H1 (cell line): Measurements from ENCODE around the gene RPS26. TPM values are rescaled to one million over a fixed set of nuclear protein-coding genes. Genes with fewer than 3 reads are reported as not detected.

Source experiments
- CTCF ChIA-PET: fragments of 300-600 bp; sonication (Branson Sonifier 250); formaldehyde crosslinking; loops from one replicate; lab custom pipeline; 2021; ENCODE audit not compliant: partially characterized antibody; lab: Charles Lee
- POLR2A ChIA-PET: fragments of 300-600 bp; sonication (Branson Sonifier 250); formaldehyde crosslinking; loops from one replicate; lab custom pipeline; 2021; ENCODE audit warnings: inconsistent platforms; ENCODE audit not compliant: partially characterized antibody; lab: Charles Lee
- DNase-seq, 2 experiments: peaks; one replicate each; pipeline versions ENCODE4 v3.0.0 to v3.0.0-alpha.2; 2010 to 2022; ENCODE audit warnings: low spot score in 2 of 2, low read depth in 1 of 2, mixed read lengths in 1 of 2
- FAIRE-seq: peaks from 2 replicates; lab custom pipeline; 2011; peaks lifted over from hg19 to GRCh38; lab: Jason Lieb, UNC
- H2AFZ ChIP-seq: 2 replicates; pipeline ENCODE4 v1.8.1; 2012; ENCODE audit warnings: low read length, inconsistent platforms
- H2AK5ac ChIP-seq: 2 replicates; pipeline ENCODE4 v1.6.1; 2013; ENCODE audit warnings: low read depth, low read length
- H2BK120ac ChIP-seq: replicated peaks from 2 replicates; pipeline ENCODE3; 2013; ENCODE audit warnings: low read depth, low read length, inconsistent platforms
- H2BK12ac ChIP-seq: 2 replicates; pipeline ENCODE4 v1.6.1; 2013; ENCODE audit warnings: low read depth, low read length
- H2BK15ac ChIP-seq: 2 replicates; pipeline ENCODE4 v1.6.1; 2013; ENCODE audit warnings: low read length
- H2BK20ac ChIP-seq: 2 replicates; pipeline ENCODE4 v1.6.1; 2013; ENCODE audit warnings: low read length
- H2BK5ac ChIP-seq: 2 replicates; pipeline ENCODE4 v1.6.1; 2013; ENCODE audit warnings: low read depth, low read length
- H3K14ac ChIP-seq: 2 replicates; pipeline ENCODE4 v1.6.1; 2013; ENCODE audit warnings: inconsistent platforms; ENCODE audit not compliant: insufficient read length
- H3K18ac ChIP-seq: 2 replicates; pipeline ENCODE4 v1.6.1; 2013; ENCODE audit warnings: low read length; ENCODE audit errors: extremely low read depth
- H3K23ac ChIP-seq: 2 replicates; pipeline ENCODE4 v1.6.1; 2013; ENCODE audit warnings: inconsistent platforms; ENCODE audit not compliant: insufficient read length
- H3K23me2 ChIP-seq: 2 replicates; pipeline ENCODE4 v1.6.1; 2013; ENCODE audit warnings: low read depth, low read length
- H3K27ac ChIP-seq: 2 replicates; pipeline ENCODE4 v1.6.1; 2011; ENCODE audit warnings: low read depth, low read length, inconsistent platforms
- H3K27me3 ChIP-seq, 4 experiments: replicated peaks in 1 of 4; 1 replicate in 1 of 4; 2 replicates in 3 of 4; pipeline versions ENCODE4 v1.6.1 to v1.8.1; 2011 to 2013; ENCODE audit warnings: low read length in 3 of 4, mild to moderate bottlenecking in 3 of 4, inconsistent platforms in 2 of 4, mixed read lengths in 2 of 4, moderate library complexity in 1 of 4; ENCODE audit not compliant: control insufficient read depth in 3 of 4, insufficient read depth in 3 of 4; ENCODE audit errors: extremely low read depth in 1 of 4
- H3K36me3 ChIP-seq, 4 experiments: 2 replicates each; pipeline versions ENCODE4 v1.6.1 to v1.8.1; 2011 to 2013; ENCODE audit warnings: mild to moderate bottlenecking in 4 of 4, low read length in 3 of 4, moderate library complexity in 2 of 4, control low read depth in 1 of 4, inconsistent platforms in 1 of 4; ENCODE audit not compliant: insufficient read depth in 4 of 4, control insufficient read depth in 2 of 4
- H3K4ac ChIP-seq: replicated peaks from 2 replicates; pipeline ENCODE3; 2013; ENCODE audit warnings: low read length, low read depth, mixed read lengths, inconsistent platforms; ENCODE audit not compliant: insufficient read length
- H3K4me1 ChIP-seq, 4 experiments: replicated peaks in 1 of 4; 1 replicate in 1 of 4; 2 replicates in 3 of 4; pipeline versions ENCODE4 v1.6.1 to v1.8.1; 2011 to 2013; ENCODE audit warnings: low read length in 3 of 4, inconsistent platforms in 2 of 4, mixed read lengths in 1 of 4; ENCODE audit not compliant: insufficient read depth in 4 of 4, control insufficient read depth in 3 of 4
- H3K4me2 ChIP-seq, 2 experiments: 2 replicates each; pipeline versions ENCODE4 v1.6.1 to v1.8.1; 2011 to 2013; ENCODE audit warnings: low read depth in 2 of 2, low read length in 2 of 2, control low read depth in 1 of 2, inconsistent platforms in 1 of 2, mild to moderate bottlenecking in 1 of 2; ENCODE audit not compliant: insufficient read depth in 1 of 2
- H3K4me3 ChIP-seq, 4 experiments: fragments of 200-600, 300-600 bp in 1 of 4; sonication (generic), shearing (Covaris generic), sonication (Bioruptor Twin) in 1 of 4; 2 replicates each; pipeline versions ENCODE4 v1.5.1 to v1.8.1; 2011 to 2016; ENCODE audit warnings: low read length in 4 of 4, low read depth in 3 of 4, control low read depth in 2 of 4, inconsistent platforms in 2 of 4, mild to moderate bottlenecking in 2 of 4, mixed read lengths in 1 of 4, moderate library complexity in 1 of 4; ENCODE audit not compliant: insufficient read depth in 2 of 4; ENCODE audit errors: extremely low read depth in 1 of 4
- H3K56ac ChIP-seq: replicated peaks from 2 replicates; pipeline ENCODE3; 2013; ENCODE audit warnings: low read depth, mild to moderate bottlenecking, mixed read lengths, low read length, inconsistent platforms; ENCODE audit not compliant: insufficient read length
- H3K79me1 ChIP-seq: 2 replicates; pipeline ENCODE4 v1.6.1; 2013; ENCODE audit warnings: low read depth, low read length, control low read depth
- H3K79me2 ChIP-seq, 2 experiments: 2 replicates each; pipeline versions ENCODE4 v1.6.1 to v1.8.1; 2012 to 2013; ENCODE audit warnings: low read length in 2 of 2, mild to moderate bottlenecking in 2 of 2, inconsistent platforms in 1 of 2; ENCODE audit not compliant: insufficient read depth in 2 of 2, control insufficient read depth in 1 of 2
- H3K9ac ChIP-seq, 4 experiments: replicated peaks in 1 of 4; 1 replicate in 1 of 4; 2 replicates in 3 of 4; pipeline versions ENCODE4 v1.6.1 to v1.8.1; 2011 to 2013; ENCODE audit warnings: low read depth in 3 of 4, low read length in 3 of 4, control low read depth in 2 of 4, mild to moderate bottlenecking in 2 of 4, moderate library complexity in 2 of 4, inconsistent platforms in 1 of 4; ENCODE audit errors: extremely low read depth in 1 of 4
- H3K9me3 ChIP-seq, 2 experiments: 2 replicates each; pipeline versions ENCODE4 v1.6.1 to v1.8.1; 2012 to 2013; ENCODE audit warnings: mild to moderate bottlenecking in 2 of 2, moderate library complexity in 2 of 2, control low read depth in 1 of 2, inconsistent platforms in 1 of 2, low read depth in 1 of 2, low read length in 1 of 2, mixed read lengths in 1 of 2; ENCODE audit not compliant: insufficient read depth in 2 of 2
- H4K20me1 ChIP-seq, 2 experiments: replicated peaks in 1 of 2; 2 replicates each; pipeline versions ENCODE3 to v1.8.1; 2011 to 2013; ENCODE audit warnings: inconsistent platforms in 2 of 2, low read length in 2 of 2, mild to moderate bottlenecking in 1 of 2; ENCODE audit not compliant: insufficient read depth in 2 of 2, control insufficient read depth in 1 of 2
- H4K5ac ChIP-seq: 2 replicates; pipeline ENCODE4 v1.6.1; 2013; ENCODE audit warnings: low read length, low read depth, mixed read lengths, inconsistent platforms; ENCODE audit not compliant: insufficient read length
- H4K8ac ChIP-seq: 2 replicates; pipeline ENCODE4 v1.8.0; 2013; ENCODE audit warnings: mild to moderate bottlenecking, moderate library complexity, low read length, inconsistent platforms; ENCODE audit not compliant: insufficient read depth; ENCODE audit errors: extremely low read depth
- H4K91ac ChIP-seq: replicated peaks from 2 replicates; pipeline ENCODE3; 2013; ENCODE audit warnings: low read length, mixed read lengths, inconsistent platforms; ENCODE audit not compliant: insufficient read length
- CBX5 ChIP-seq: fragments of 300-800, 300-1000 bp; sonication (generic); IDR thresholded peaks from 2 replicates; pipeline ENCODE4 v1.7.1; 2016; ENCODE audit warnings: antibody characterized with exemption, low read length, low read depth
- CHD1 ChIP-seq: IDR thresholded peaks from 2 replicates; pipeline ENCODE4 v1.6.1; 2012; ENCODE audit warnings: low read depth, low read length, improper control_type of control experiment
- CTCF ChIP-seq, 3 experiments: IDR thresholded peaks; 1 replicate in 2 of 3; 2 replicates in 1 of 3; pipeline versions ENCODE4 v1.5.1 to v1.6.1; 2011; ENCODE audit warnings: low read length in 3 of 3, mild to moderate bottlenecking in 3 of 3, inconsistent platforms in 2 of 3, low read depth in 1 of 3, moderate library complexity in 1 of 3; ENCODE audit not compliant: insufficient read depth in 1 of 3; ENCODE audit errors: control extremely low read depth in 1 of 3
- GABPA ChIP-seq: IDR thresholded peaks from 2 replicates; pipeline ENCODE4 v1.6.1; 2011; ENCODE audit warnings: mild to moderate bottlenecking, low read length, moderate library complexity, borderline replicate concordance; ENCODE audit not compliant: insufficient read depth
- JUND ChIP-seq: IDR thresholded peaks from 2 replicates; pipeline ENCODE4 v1.6.1; 2011; ENCODE audit warnings: mild to moderate bottlenecking, improper control_type of control experiment, low read length
- KDM5A ChIP-seq: fragments of 200-600 bp; IDR thresholded peaks from 2 replicates; pipeline ENCODE4 v1.7.1; 2012; ENCODE audit warnings: mild to moderate bottlenecking, low read length, inconsistent platforms, mixed read lengths
- RFX5 ChIP-seq: IDR thresholded peaks from 2 replicates; pipeline ENCODE4 v1.6.1; 2011; ENCODE audit warnings: low read depth, low read length, improper control_type of control experiment, borderline replicate concordance
- SAP30 ChIP-seq: fragments of 300-600 bp; sonication (generic); IDR thresholded peaks from 2 replicates; pipeline ENCODE4 v1.7.1; 2012; ENCODE audit warnings: low read length, moderate library complexity, mild to moderate bottlenecking, inconsistent platforms; ENCODE audit not compliant: insufficient read depth, insufficient replicate concordance
- SIRT6 ChIP-seq: IDR thresholded peaks from one replicate; pipeline ENCODE4 v1.7.1; 2012; ENCODE audit warnings: low read length, inconsistent platforms
- SUZ12 ChIP-seq: fragments of 200-600 bp; sonication (generic); IDR thresholded peaks from 2 replicates; pipeline ENCODE4 v1.6.1; 2012; ENCODE audit warnings: mild to moderate bottlenecking, inconsistent platforms, low read length, moderate library complexity, mixed read lengths
- TAF1 ChIP-seq: IDR thresholded peaks from 2 replicates; pipeline ENCODE4 v1.6.1; 2011; ENCODE audit warnings: mild to moderate bottlenecking, low read depth, low read length
- WGBS, 2 experiments: shearing (Covaris generic) in 1 of 2; methylation state at CpG; one replicate each; pipeline versions ENCODE4 v1.1.6 to v1.1.7; 2013 to 2015; ENCODE audit warnings: low lambda C conversion rate in 2 of 2, mixed read lengths in 2 of 2, inconsistent platforms in 1 of 2, low coverage in 1 of 2, missing lambda C conversion rate in 1 of 2; ENCODE audit not compliant: insufficient replicate concordance in 2 of 2, insufficient coverage in 1 of 2, insufficient read length in 1 of 2; ENCODE audit errors: extremely low coverage in 1 of 2, missing lambda C conversion rate in 1 of 2; 5-methylcytosine and 5-hydroxymethylcytosine counted together
- polyA plus RNA-seq, 7 experiments: library from polyadenylated mRNA; depleted of rRNA in 3 of 7; stranded (reverse) in 5 of 7; unstranded in 2 of 7; fragments of >200 nt in 5 of 7; fragments of 200-250 nt in 2 of 7; gene quantifications; 1 replicate in 5 of 7; 2 replicates in 1 of 7; 4 replicates in 1 of 7; pipeline versions ENCODE4 v1.2.1 to v1.2.3, GENCODE V29; 2011 to 2013; ENCODE audit warnings: missing spikeins in 2 of 7, mixed read lengths in 2 of 7
- total RNA-seq: library from RNA; stranded (reverse); fragmentation: NEBNext Ultra II Directional; extraction: Animal tissue kit (Norgen Biotek cat#: 25700); gene quantifications from 2 replicates; pipeline ENCODE4 v1.2.1, GENCODE V29; 2021

RPS26 gene
- total and polyA plus RNA-seq, 2 of the 8 experiments (the other 6 are each of a cell fraction or from before 2014, with no cell fraction given): 53.4 to 1,922 TPM

GRCh38 chr12:56001487-56002100, 40.1 kb upstream of the RPS26 start:
- Histone ChIP-seq H3K79me2 (no peaks in the 10 kb centered on the region; a peak in 1 of 4 replicates), H3K79me1 (no peaks in the 10 kb centered on the region; the same call in 1 of the 2 replicates), H3K4ac (no peak overlapping the region), H2BK12ac (no peak overlapping the region), H3K18ac (no peak overlapping the region), H4K5ac (no peak overlapping the region), H2AFZ (no peak overlapping the region), H3K27me3 (no peaks in the 10 kb centered on the region), H3K4me2 (no peak overlapping the region), H2BK20ac (no peak overlapping the region), H2BK15ac (no peak overlapping the region), H2AK5ac (no peak overlapping the region), H3K56ac (no peak overlapping the region), H3K9ac (no peak overlapping the region), H3K4me3 (no peak overlapping the region), H3K14ac (no peak overlapping the region), H4K20me1 (no peaks in the 10 kb centered on the region), H3K36me3 (peaks cover 0 to 20% (median 5%) of the 10 kb centered on the region in 4 experiments; a peak in 5 of 8 replicates), H2BK120ac (no peak overlapping the region), H3K4me1 (peaks cover 0 to 4% (median 0%) of the 10 kb centered on the region in 4 experiments; a peak in 2 of 7 replicates), H3K23ac (no peak overlapping the region), H4K91ac (no peak overlapping the region), H3K27ac (no peak overlapping the region), H4K8ac (no peak overlapping the region), H3K9me3 (no peaks in the 10 kb centered on the region), H2BK5ac (no peak overlapping the region), H3K23me2 (peaks cover 8% of the 10 kb centered on the region)
- ChIA-PET POLR2A (interaction anchor here (1.0 kb wide), 1 partner anchor 18 kb away, joined by 3 read pairs; no protein-coding TSS in a partner anchor), CTCF (interaction anchor here (0.5 to 13.5 kb wide), 2 partner anchors 20 to 216 kb away, joined by 3 to 256 read pairs; partner anchors contain the start of gene IKZF4)
- FAIRE-seq (no peak), DNase-seq (no peak)
- WGBS, 2 experiments: 89% methylated on average over 7 of the region's 7 CpGs; no CpG with 5 or more reads in 1 of the 2 experiments
- TF ChIP-seq JUND (no peak), CHD1 (no peak), TAF1 (no peak), KDM5A (no peak), SUZ12 (no peak), GABPA (no peak), SIRT6 (no peak), CBX5 (no peak), CTCF (IDR thresholded peaks at IDR 0.05; ENCODE audit: control extremely low read depth in 1 of 3, insufficient read depth in 1 of 3, low read depth in 1 of 3, low read length in 3 of 3) (no peak), RFX5 (no peak), SAP30 (no peak)
